ENCODE measurements around the gene CA12.

GRCh38 chr15:63369296-63369695 is 12.3 kb downstream of the CA12 start:
- TF ChIP-seq POLR2A (IDR thresholded peaks at IDR 0.05) (no peak), CTCF (IDR thresholded peaks at IDR 0.05) (no peak)

Data from esophagus squamous epithelium (tissue), 4 donors.